Nucleus accumbens (tissue), 56 donors: Measurements from ENCODE around the gene EXOC4.
A peak's percentile ranks its signal among the peaks of the same experiment; 100 is the strongest.

ENCODE experiments used
- DNase-seq, 56 donors: peaks; one replicate each; lab custom pipeline; 2025; lab: John Stamatoyannopoulos, UW

EXOC4 gene

GRCh38 chr7:133846203-133846945 lies 593.5 kb downstream of the EXOC4 start:
- DNase-seq = no peak

- no peak for DNase-seq
Measured at GRCh38 chr7:133850497-133851280, 597.8 kb downstream of the EXOC4 start.

GRCh38 chr7:133851411-133851810 lies 598.5 kb downstream of the EXOC4 start:
- no peak for DNase-seq

- no peak for DNase-seq
Measured at GRCh38 chr7:133853706-133854276, 600.9 kb downstream of the EXOC4 start.

GRCh38 chr7:133854739-133855138 lies 601.9 kb downstream of the EXOC4 start:
- no peak for DNase-seq

- DNase-seq = no peak
Measured at GRCh38 chr7:133857376-133858119, 604.7 kb downstream of the EXOC4 start.

GRCh38 chr7:133858311-133858710 lies 605.4 kb downstream of the EXOC4 start:
- DNase-seq = no peak

- peak in 3 of 56 donors; percentile 7 to 19 (median 7) for DNase-seq
Measured at GRCh38 chr7:133859231-133859630, 606.4 kb downstream of the EXOC4 start.

GRCh38 chr7:133859871-133860450 lies 607.1 kb downstream of the EXOC4 start:
- no peak for DNase-seq

- no peak for DNase-seq
Measured at GRCh38 chr7:133860628-133861335, 607.9 kb downstream of the EXOC4 start.

GRCh38 chr7:133861876-133862275 lies 609.0 kb downstream of the EXOC4 start:
- no peak for DNase-seq

- no peak for DNase-seq
Measured at GRCh38 chr7:133863362-133864061, 610.6 kb downstream of the EXOC4 start.

GRCh38 chr7:133869556-133869955 lies 616.7 kb downstream of the EXOC4 start:
- no peak for DNase-seq

GRCh38 chr7:133871757-133872156 lies 618.9 kb downstream of the EXOC4 start:
- DNase-seq = no peak

GRCh38 chr7:133873187-133873586 lies 620.3 kb downstream of the EXOC4 start:
- DNase-seq = no peak

- DNase-seq = no peak
Measured at GRCh38 chr7:133873631-133874030, 620.8 kb downstream of the EXOC4 start.

GRCh38 chr7:133883591-133883990 lies 630.7 kb downstream of the EXOC4 start:
- peak in 5 of 56 donors; percentile 1 to 20 (median 10) for DNase-seq

GRCh38 chr7:133885213-133885612 lies 632.3 kb downstream of the EXOC4 start:
- DNase-seq = no peak

GRCh38 chr7:133886086-133886485 lies 633.2 kb downstream of the EXOC4 start:
- no peak for DNase-seq
